ENCODE results near the gene CCL16.

CCL16 gene

GRCh38 chr17:35949401-35949800, 31.9 kb downstream of the CCL16 start:
- Histone ChIP-seq H3K4me3 (replicated peaks; ENCODE audit: insufficient read depth, low read length) (no peak overlapping the region), H3K27ac (replicated peaks) (no peak overlapping the region), H3K27me3 (ENCODE audit: insufficient read depth, poor library complexity, severe bottlenecking) (no peaks in the 10 kb centered on the region)
- TF ChIP-seq CTCF (IDR thresholded peaks at IDR 0.05; ENCODE audit: insufficient read depth, low read length) (no peak), REST (IDR thresholded peaks at IDR 0.05; ENCODE audit: insufficient replicate concordance, low read depth) (no peak)
- no peak for DNase-seq (ENCODE audit: low read depth in 1 of 2, low spot score in 1 of 2)

- Histone ChIP-seq H3K27ac (replicated peaks) (no peak overlapping the region), H3K4me3 (replicated peaks; ENCODE audit: insufficient read depth, low read length) (no peak overlapping the region), H3K27me3 (ENCODE audit: insufficient read depth, poor library complexity, severe bottlenecking) (no peaks in the 10 kb centered on the region)
- no peak for DNase-seq (ENCODE audit: low read depth in 1 of 2, low spot score in 1 of 2)
- TF ChIP-seq SPI1 (IDR thresholded peaks at IDR 0.05; ENCODE audit: borderline replicate concordance, low read depth), result no peak
- no peak for TF ChIP-seq GABPA (IDR thresholded peaks at IDR 0.05; ENCODE audit: low read depth)
- TF ChIP-seq POLR2AphosphoS5 (IDR thresholded peaks at IDR 0.05; ENCODE audit: low read depth), result no peak
- no peak for TF ChIP-seq CTCF (IDR thresholded peaks at IDR 0.05; ENCODE audit: insufficient read depth, low read length)
- no peak for TF ChIP-seq REST (IDR thresholded peaks at IDR 0.05; ENCODE audit: insufficient replicate concordance, low read depth)
Observed at GRCh38 chr17:35948092-35948491, 33.2 kb downstream of the CCL16 start.

- peak; percentile 57 to 70 for DNase-seq (ENCODE audit: low read depth in 1 of 2, low spot score in 1 of 2)
- H3K27ac ChIP-seq (replicated peaks), result no peak overlapping the region
- peak overlapping the region; percentile 45 for H3K4me3 ChIP-seq (replicated peaks; ENCODE audit: insufficient read depth, low read length)
- H3K27me3 ChIP-seq (ENCODE audit: insufficient read depth, poor library complexity, severe bottlenecking), result no peaks in the 10 kb centered on the region
- TF ChIP-seq SPI1 (IDR thresholded peaks at IDR 0.05; ENCODE audit: borderline replicate concordance, low read depth) (peak; percentile 97), CTCF (IDR thresholded peaks at IDR 0.05; ENCODE audit: insufficient read depth, low read length) (peak; percentile 94), REST (IDR thresholded peaks at IDR 0.05; ENCODE audit: insufficient replicate concordance, low read depth) (no peak)
Observed at GRCh38 chr17:35947156-35947585, 34.1 kb downstream of the CCL16 start.
